Vagina (tissue), 2 donors: Measurements from ENCODE around the gene MEIS1. TPM values are rescaled to one million over a fixed set of nuclear protein-coding genes. Genes with fewer than 3 reads are reported as not detected.

Experiments
- DNase-seq, 2 donors: peaks; one replicate each; pipeline ENCODE4 v3.0.0-alpha.2; 2017; ENCODE audit errors: extremely low spot score in 2 of 2
- H3K27ac ChIP-seq: fragments of 200-600 bp; sonication (generic); one replicate; pipeline ENCODE4 v1.5.1; 2019
- H3K27me3 ChIP-seq: fragments of 200-600 bp; sonication (generic); one replicate; pipeline ENCODE4 v1.5.1; 2019
- H3K36me3 ChIP-seq, 2 donors: fragments of 200-600 bp; sonication (generic); one replicate each; pipeline ENCODE4 v1.5.1; 2017 to 2019
- H3K4me1 ChIP-seq: fragments of 200-600 bp; sonication (generic); one replicate; pipeline ENCODE4 v1.5.1; 2019
- H3K4me3 ChIP-seq, 2 donors: fragments of 200-600 bp; sonication (generic); 1 replicate in 1 of 2; 2 replicates in 1 of 2; pipeline ENCODE4 v1.5.1; 2016 to 2019
- H3K9me3 ChIP-seq: fragments of 200-600 bp; sonication (generic); one replicate; pipeline ENCODE4 v1.5.1; 2019
- CTCF ChIP-seq, 3 experiments: fragments of 450-650 bp in 2 of 3; fragments of 200-600 bp in 1 of 3; sonication (generic) in 1 of 3; IDR thresholded peaks; one replicate each; pipeline ENCODE4 v1.5.1; 2017 to 2019; ENCODE audit warnings: antibody characterized with exemption in 3 of 3, mild to moderate bottlenecking in 2 of 3, moderate library complexity in 2 of 3
- POLR2A ChIP-seq, 2 donors: fragments of 450-650 bp; IDR thresholded peaks; one replicate each; pipeline ENCODE4 v1.6.1; 2017; ENCODE audit warnings: antibody characterized with exemption in 2 of 2, mild to moderate bottlenecking in 2 of 2, moderate library complexity in 2 of 2
- POLR2AphosphoS5 ChIP-seq, 2 donors: sonication (generic); formaldehyde crosslinking; IDR thresholded peaks; one replicate each; pipeline ENCODE4 v1.9.0; 2017; ENCODE audit warnings: antibody characterized with exemption in 2 of 2, mild to moderate bottlenecking in 2 of 2, low read depth in 1 of 2; ENCODE audit not compliant: insufficient read depth in 1 of 2
- intact Hi-C: fragments of 100-400 bp; cut with DNase I; formaldehyde crosslinking; loops from one replicate; pipeline ENCODE4 v1.15.1; 2023
- total RNA-seq: library from RNA; depleted of rRNA; stranded (reverse); fragments of >200 nt; gene quantifications from one replicate; pipeline ENCODE4 v1.2.3, GENCODE V29; 2016

The MEIS1 gene
- total RNA-seq, 1 donor from 2014 or later: 80.5 TPM

GRCh38 chr2:66431846-66432587 lies 2.9 kb upstream of the MEIS1 start:
- intact Hi-C loops: loop anchor here (5.0 kb wide), 2 partner anchors 1220 to 1410 kb away; no protein-coding TSS in a partner anchor
- H3K4me1 ChIP-seq: peaks cover 6% of the 10 kb centered on the region
- peak overlapping the region; percentile 98 for H3K27ac ChIP-seq
- TF ChIP-seq POLR2A (IDR thresholded peaks at IDR 0.05): no peak
- peak in 1 of 2 donors; percentile 47 for TF ChIP-seq POLR2AphosphoS5 (IDR thresholded peaks at IDR 0.05; ENCODE audit: insufficient read depth in 1 of 2, low read depth in 1 of 2)
- peak overlapping the region; percentile 72 to 77 for H3K4me3 ChIP-seq
- H3K27me3 ChIP-seq: no peaks in the 10 kb centered on the region
- H3K36me3 ChIP-seq: no peaks in the 10 kb centered on the region
- no peak for DNase-seq
- H3K9me3 ChIP-seq: no peaks in the 10 kb centered on the region

- TF ChIP-seq CTCF (IDR thresholded peaks at IDR 0.05) (peak in 1 of 3 experiments; percentile 23), POLR2A (IDR thresholded peaks at IDR 0.05) (peak in 1 of 2 donors; percentile 66), POLR2AphosphoS5 (IDR thresholded peaks at IDR 0.05; ENCODE audit: insufficient read depth in 1 of 2, low read depth in 1 of 2) (peak; percentile 87 to 92)
- Histone ChIP-seq H3K27ac (peak overlapping the region; percentile 98), H3K4me3 (peak overlapping the region; percentile 72 to 77), H3K4me1 (peaks cover 6% of the 10 kb centered on the region), H3K9me3 (no peaks in the 10 kb centered on the region), H3K36me3 (no peaks in the 10 kb centered on the region), H3K27me3 (no peaks in the 10 kb centered on the region)
- intact Hi-C loops: loop anchor here (5.0 kb wide), 2 partner anchors 1219 to 1409 kb away; no protein-coding TSS in a partner anchor
- DNase-seq: no peak
These were observed 1.9 kb upstream of the MEIS1 start for GRCh38 chr2:66432801-66433694.

- Histone ChIP-seq H3K27me3 (no peaks in the 10 kb centered on the region), H3K27ac (peak overlapping the region; percentile 98), H3K36me3 (no peaks in the 10 kb centered on the region), H3K4me3 (peak overlapping the region; percentile 72 to 77), H3K9me3 (no peaks in the 10 kb centered on the region), H3K4me1 (peaks cover 6% of the 10 kb centered on the region)
- TF ChIP-seq POLR2AphosphoS5 (IDR thresholded peaks at IDR 0.05; ENCODE audit: insufficient read depth in 1 of 2, low read depth in 1 of 2) (peak in 1 of 2 donors; percentile 50), POLR2A (IDR thresholded peaks at IDR 0.05) (no peak), CTCF (IDR thresholded peaks at IDR 0.05) (no peak)
- DNase-seq: no peak
- intact Hi-C loops: loop anchor here (5.0 kb wide), 2 partner anchors 1219 to 1409 kb away; no protein-coding TSS in a partner anchor
These were observed 1.3 kb upstream of the MEIS1 start for GRCh38 chr2:66433695-66433944.

GRCh38 chr2:66433945-66434678 lies 813 bp upstream of the MEIS1 start:
- Histone ChIP-seq H3K27ac (peak overlapping the region; percentile 98), H3K9me3 (no peaks in the 10 kb centered on the region), H3K27me3 (no peaks in the 10 kb centered on the region), H3K4me1 (peaks cover 6% of the 10 kb centered on the region), H3K4me3 (peak overlapping the region; percentile 72 to 77), H3K36me3 (no peaks in the 10 kb centered on the region)
- intact Hi-C loops: loop anchor here (5.0 kb wide), 2 partner anchors 1218 to 1408 kb away; no protein-coding TSS in a partner anchor
- DNase-seq: no peak
- TF ChIP-seq POLR2A (IDR thresholded peaks at IDR 0.05) (peak in 1 of 2 donors; percentile 32), POLR2AphosphoS5 (IDR thresholded peaks at IDR 0.05; ENCODE audit: insufficient read depth in 1 of 2, low read depth in 1 of 2) (no peak)

- H3K36me3 ChIP-seq: peaks cover 0 to 6% of the 10 kb centered on the region in 2 donors
- H3K4me1 ChIP-seq: peaks cover 12% of the 10 kb centered on the region
- DNase-seq: no peak
- no peak for TF ChIP-seq POLR2AphosphoS5 (IDR thresholded peaks at IDR 0.05; ENCODE audit: insufficient read depth in 1 of 2, low read depth in 1 of 2)
- no peak for TF ChIP-seq POLR2A (IDR thresholded peaks at IDR 0.05)
- no peak for TF ChIP-seq CTCF (IDR thresholded peaks at IDR 0.05)
- no peaks in the 10 kb centered on the region for H3K9me3 ChIP-seq
- H3K4me3 ChIP-seq: peak overlapping the region; percentile 72 to 77
- intact Hi-C loops: no loop called here
- peak overlapping the region; percentile 98 for H3K27ac ChIP-seq
- H3K27me3 ChIP-seq: no peaks in the 10 kb centered on the region
These were observed 587 bp downstream of the MEIS1 start for GRCh38 chr2:66435549-66435875.
